COR-L47 (cell line): Measurements from ENCODE around the gene CASP6.

Experiments
- DNase-seq: peaks from one replicate; lab custom pipeline; 2025; lab: John Stamatoyannopoulos, UW

Gene CASP6

DNA sequence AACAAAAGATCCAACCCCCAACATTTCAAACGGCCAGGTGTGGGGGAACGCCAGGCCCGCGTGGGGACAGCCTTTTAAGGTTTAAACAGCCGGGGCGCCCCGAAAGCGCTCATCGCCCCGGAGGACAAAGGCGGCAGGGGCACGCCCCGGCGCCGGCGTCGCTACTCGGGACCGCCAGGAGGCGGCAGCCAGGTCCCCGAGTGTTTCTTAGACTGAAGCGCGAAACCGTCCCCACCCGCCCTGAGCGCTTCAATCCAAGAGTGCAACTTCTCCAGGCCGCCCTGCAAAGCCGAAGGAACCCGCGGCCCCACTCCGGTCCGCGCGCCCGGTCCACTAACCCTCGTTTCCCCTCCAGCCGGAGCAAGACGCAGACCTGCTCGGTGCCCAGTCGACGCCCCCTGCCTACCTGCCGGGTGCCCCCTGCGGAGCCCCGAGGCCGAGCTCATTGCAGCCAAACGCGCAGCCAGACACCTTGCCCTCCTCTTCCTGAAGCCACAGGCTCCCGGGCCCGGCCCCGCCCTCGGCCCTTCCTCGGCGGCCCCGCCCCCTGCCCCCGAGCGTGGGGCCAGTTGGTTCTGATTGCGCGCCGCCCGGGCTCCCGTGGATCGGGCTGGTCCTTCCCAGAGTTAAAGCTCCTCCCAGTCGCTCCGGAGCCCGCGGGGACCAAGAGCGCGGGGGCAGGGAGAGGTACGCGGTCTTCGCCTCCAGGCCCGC, at the start of gene CASP6:
CASP6 (minus strand) TSS at position 496 of the 714 bp plus-strand sequence; CDS start at position 446, 50 bp downstream.
- peak; percentile 77 for DNase-seq

DNA sequence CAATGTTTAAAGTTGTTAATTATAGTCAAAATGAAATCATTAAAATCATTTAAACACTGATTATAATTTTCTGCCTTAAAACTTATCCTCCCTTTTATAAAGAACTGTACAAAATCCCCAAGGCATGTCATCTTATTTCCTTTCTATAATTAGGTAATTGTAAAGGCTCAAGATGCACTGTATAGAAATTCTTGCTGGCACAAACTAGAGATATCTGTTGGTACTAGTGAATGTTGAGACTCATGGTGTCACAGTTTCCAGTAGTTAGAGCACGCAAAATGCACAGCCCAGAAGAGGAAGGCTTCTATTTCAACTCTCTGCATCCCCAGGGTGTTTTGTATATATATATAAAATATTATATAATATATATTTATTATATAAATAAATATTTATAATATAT, 49.3 kb upstream of the CASP6 start:
- DNase-seq: no peak

DNA sequence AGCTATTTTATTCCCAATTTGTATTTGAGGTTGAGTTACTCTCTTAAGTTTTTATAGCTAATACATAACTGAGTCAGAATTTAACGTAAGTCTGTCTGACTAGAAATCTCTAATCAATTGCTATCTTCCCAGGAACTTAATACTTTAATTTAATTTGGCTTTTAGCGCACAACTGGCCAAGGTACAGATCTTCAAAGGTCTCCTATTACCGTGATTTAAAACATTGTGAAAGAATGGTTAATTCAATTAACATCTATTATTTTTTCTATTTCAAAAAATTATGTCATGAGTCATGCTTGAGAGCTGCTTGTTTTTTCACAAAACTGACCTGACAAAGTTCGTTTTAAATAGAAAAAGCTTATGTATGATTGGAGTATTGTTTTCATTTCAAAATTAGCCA, 48.6 kb upstream of the CASP6 start:
- DNase-seq: no peak

DNA sequence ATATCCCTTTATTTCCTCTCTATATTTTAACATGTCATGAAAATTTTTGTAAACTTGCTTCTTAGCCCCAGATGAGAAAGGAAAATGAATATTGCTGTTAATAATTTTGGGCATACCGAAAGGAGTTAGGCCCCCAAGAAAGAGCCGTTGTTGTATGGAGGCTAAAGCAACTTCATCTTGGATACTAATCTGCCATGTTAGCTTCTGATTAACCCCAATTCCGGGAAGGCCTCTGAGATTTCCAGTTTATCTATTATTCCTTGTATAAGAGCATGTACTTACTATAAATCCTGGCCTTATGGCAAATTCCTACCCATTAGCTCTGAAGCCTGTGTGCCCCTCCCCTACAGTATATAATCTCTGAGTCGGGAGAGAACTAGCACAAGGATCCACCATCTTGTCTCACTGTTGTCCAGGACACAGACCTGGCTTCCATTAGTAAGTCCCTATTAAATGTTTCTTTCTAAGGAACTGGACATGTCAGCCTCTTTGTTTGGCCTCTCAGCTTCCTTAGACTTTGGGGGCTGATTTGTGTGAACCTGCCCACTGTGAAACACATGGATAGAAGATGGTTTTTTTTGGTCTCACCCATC, 47.5 kb upstream of the CASP6 start:
- no peak for DNase-seq

DNA sequence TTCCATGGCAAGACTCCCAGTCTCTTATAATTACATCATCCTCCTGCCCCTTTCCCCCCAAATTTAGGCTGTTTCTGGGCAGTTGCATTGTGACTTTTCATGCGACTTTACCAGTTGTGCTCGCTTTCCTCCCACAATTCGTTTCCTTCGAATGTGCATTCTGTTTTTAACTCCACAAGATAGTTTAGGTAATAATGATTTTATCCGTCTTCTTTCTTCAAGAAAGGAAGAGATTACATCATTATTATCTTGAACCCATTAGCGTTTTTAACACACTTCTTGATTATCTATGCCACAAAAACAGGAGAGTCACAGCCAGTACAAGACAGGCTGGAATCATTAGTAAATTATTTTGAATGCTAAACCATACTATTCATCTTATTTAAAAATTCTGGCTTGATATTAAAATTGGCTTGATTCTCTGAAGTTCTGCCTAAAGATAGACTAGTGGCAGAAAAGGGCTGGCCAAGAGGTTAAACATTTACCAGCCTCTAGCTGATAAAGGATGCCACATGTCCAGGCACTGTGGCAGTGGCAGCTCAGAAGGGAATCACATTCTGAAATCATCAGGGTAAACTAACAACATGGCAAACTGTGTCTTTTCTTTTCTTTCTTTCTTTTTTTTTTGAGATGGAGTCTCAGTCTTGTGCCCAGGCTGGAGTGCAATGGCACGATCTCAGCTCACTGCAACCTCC, 46.3 kb upstream of the CASP6 start:
- no peak for DNase-seq

DNA sequence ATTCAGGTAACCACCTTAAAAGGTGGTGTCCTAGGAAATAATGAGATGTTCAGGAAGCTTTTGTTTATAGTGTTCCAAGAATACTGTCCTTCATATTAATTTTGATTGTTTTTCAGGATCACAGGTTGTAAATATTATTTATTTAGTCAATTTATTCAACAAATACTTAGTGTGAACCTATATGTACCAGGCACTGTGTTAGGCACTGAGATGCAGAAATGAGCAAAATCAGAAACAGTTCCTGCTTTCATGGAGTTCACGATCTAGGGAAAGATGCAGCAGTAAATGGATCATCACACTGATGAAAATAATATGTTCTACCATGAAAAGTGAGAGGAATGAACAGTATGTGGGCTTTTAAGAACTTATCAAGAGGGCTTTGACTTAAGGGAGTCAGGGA, 44.9 kb upstream of the CASP6 start:
- DNase-seq: no peak

DNA sequence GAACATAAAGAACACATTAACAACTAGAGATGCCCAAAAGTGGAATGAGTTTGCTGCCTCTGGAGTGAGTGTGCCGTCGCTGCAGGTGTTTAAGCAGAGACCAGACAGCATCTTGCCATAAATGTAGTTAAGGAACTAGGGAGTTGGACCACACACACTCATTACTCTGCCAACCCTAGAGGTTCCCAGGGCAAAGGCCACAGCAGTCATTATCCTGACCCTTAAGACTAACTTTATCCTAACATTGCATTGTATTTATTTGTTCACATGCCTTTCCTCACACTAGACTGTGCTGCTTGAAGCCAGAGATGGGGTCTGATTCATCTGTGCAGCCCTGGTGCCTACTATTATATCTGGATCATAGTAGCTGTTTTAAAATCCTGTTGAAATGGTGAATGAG, 43.5 kb upstream of the CASP6 start:
- no peak for DNase-seq

DNA sequence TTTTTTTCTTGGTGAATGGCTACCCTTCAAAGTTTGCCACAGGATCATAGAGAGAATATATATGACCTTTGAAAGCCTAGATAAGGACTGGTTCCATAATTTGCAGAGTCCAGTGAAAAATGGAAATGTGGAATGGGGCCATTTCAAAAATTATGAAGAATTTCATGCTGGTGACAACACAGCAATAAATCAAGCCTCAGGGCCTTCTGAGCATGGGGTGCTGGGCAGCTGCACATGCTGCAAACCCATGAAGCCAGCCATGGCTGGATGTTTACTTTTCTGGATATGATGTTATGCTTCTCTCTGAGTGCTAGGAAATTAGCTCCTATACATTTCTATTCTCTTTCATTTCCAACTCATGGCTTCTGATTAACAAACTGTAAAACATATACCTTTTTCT, 42.6 kb upstream of the CASP6 start:
- no peak for DNase-seq

DNA sequence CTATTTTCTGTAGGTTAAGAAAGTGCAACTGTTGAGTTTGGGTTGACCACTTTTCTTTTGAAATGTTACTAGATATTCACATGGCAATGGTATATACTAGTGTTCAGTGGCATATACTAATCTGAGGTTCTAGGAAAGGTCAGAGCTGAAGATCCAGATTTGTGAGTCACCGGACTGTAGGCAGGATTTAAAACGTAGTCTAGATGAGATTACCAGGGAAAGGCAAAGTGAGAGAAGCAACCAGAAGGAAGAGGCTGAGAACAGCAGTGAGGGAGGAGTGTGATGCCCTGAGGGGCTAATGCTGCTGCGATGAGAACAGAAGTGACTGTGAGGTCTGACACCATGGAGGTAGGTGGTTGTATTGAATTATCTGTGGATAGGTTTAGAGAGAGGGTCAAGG, 36.3 kb upstream of the CASP6 start:
- no peak for DNase-seq

DNA sequence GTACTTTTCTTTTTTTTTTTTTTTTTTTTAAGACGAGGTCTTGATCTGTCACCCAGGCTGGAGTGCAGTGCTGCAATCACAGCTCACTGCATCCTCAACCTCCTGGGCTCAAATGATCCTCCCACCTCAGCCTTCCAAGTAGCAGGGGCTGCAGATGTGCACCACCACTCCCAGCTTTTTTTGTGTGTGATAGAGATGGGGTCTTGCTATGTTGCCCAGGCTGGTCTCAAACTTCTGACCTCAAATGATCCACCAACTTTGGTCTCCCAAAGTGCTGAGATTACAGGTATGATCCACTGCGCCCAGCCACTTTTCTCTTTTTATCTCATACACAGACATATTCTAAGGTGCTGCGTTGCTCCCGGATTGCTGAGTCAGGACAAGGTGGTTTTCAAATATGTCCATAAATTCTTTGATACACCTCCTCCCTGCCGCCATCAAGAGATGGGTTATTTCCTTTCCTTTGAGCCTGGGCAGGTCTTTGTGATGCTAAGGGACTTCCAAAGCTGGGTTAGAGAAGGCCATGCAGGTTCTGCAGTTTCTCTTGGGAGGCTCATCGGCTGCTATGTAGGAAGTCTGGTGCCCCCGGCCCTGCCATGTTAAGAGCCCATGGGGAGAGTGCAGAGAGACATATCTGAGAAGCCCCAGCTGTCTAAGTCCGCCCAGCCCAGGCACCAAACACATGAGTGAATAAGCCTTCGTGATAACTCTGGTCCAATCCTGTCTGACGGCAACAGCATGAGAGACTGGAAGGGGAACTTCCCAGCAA, 35.0 kb upstream of the CASP6 start:
- no peak for DNase-seq

DNA sequence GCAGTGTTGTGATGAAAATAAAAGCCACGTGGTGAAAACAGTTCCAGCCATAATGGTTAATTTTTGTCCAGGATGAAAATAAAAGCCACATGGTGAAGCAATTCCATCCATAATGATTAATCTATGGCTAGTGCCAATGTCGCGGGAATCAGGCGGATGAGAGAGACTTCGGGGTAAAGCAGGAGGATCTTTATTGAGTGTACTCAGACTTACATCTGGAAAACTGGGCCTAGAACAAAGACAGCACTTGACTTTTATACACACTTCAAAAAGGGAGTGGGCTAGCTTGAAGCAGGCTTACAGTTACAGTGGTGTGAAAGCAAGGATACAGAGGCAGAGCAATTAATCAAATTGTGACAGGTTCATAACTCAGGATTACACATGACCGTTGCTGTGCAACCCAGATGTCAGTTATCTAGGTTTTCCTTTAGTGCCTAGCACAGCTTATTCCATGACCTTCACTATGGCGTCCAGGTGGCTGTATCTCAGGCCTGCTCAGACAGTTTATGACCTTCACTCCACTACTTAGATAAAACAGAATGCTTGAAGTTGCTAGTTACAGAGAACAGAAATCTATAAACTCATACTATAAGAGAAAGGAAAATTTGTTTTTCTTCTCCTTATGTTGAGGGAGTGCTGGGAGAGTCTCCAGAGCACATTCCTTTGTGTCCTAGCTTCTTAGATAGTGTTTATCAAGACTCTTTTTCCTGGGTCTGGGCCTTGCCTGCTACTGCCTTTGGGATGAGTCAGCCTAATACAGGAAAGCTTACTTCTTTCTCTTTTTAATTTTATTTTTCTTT, 32.5 kb upstream of the CASP6 start:
- no peak for DNase-seq

DNA sequence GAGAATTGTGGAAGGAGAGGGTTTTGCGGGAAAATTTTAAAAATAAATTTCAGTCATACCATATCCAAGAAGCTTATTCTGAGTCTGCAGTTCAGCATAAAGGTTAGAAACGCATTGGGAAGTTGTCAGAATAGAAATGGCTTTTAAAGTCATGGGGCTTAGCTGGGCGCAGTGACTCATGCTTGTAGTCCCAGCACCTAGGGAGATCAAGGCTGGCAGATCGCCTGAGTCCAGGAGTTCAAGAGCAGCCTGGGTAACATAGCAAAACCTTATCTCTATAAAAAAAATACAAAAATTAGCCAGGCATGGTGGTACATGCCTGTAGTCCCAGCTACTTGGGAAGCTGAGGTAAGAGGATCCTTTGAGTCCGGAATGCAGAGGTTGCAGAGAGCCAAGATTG, 30.5 kb upstream of the CASP6 start:
- no peak for DNase-seq

DNA sequence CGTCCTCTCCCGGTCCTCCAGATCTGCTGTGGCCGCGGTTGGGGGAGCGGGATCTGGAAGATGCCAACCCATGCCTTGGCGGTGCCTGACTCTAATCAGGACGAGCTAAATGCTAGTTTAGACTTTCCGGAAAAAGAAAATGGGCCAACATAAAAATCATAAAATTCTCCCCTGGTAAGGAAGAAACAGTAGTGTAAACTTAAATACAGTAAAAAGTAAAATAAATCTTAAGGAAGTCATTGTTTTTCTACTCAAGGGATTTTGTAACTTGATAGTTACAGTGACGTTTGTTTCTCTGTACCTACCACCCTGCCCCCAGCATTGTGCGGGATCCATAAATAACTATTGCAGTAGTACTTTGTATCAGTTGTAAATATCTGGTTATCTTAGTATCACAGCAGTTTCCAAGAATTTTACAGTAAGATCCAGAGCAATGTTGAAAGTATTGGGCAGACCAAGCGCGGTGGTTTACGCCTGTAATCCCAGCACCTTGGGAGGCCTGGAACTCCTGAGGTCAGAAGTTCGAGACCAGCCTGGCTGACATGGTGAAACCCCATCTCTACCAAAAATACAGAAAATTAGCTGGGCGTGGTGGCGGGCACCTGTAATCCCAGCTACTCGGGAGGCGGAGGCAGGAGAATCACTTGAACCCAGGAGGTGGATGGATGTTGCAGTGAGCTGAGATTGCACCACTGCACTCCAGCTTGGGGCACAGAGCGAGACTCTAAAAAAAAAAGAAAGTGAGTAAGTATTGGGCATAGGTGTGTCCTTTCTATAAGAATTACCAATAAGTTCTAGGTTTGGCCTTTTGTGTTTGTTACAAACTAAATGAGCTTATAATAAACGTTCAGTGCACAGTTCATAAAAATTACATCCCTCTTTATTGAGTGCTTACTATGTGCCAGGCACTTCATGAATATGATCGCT, 27.6 kb upstream of the CASP6 start:
- DNase-seq: no peak

DNA sequence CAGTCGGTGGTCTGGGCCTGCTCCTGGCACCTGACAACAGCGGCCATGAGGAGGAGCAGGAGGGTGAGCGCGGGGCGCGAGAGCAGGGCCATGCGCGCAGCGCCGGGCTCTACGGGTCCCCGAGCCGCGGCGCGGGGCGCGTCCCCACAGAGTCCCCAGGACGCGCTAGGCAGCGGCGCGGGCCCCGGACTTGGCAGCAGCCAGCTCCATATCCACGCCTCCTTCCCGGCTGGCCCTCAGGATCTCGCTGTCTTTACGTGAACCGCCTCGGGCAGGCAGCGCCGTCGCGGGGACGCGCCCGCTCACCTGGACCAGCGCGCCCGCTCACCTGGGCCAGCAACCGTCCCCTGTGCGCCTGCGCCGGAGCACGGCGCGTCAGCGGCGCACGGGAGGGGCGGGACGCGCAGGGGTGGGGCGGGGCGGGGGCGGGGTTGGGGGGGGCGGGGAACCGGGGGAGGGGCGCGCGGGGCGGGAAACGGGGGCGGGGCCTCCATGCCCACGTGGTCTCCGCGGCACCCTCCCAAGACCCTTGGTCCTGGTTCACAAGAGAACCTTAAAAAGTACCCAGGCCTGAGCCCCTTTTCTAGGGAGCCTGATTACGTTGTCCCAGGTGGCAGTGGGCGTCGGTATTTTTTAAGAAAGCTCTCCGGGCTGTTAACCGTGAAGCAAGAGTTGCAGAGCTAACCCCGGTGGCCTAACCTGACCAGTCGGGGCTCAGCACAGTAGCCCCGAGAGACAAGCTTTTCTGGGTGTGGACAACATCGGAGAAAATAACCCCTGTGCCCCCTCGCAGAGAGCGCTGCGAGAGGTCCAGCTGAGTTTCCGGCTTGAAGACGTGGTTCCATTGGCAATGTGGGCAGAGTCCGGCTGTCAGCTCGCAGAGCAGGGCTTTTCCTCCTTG, 26.7 kb upstream of the CASP6 start, which contains the start of gene PLA2G12A:
PLA2G12A (minus strand) TSS at position 353 of the 901 bp plus-strand sequence; CDS start at position 92, 261 bp downstream.
- DNase-seq: peak; percentile 88

DNA sequence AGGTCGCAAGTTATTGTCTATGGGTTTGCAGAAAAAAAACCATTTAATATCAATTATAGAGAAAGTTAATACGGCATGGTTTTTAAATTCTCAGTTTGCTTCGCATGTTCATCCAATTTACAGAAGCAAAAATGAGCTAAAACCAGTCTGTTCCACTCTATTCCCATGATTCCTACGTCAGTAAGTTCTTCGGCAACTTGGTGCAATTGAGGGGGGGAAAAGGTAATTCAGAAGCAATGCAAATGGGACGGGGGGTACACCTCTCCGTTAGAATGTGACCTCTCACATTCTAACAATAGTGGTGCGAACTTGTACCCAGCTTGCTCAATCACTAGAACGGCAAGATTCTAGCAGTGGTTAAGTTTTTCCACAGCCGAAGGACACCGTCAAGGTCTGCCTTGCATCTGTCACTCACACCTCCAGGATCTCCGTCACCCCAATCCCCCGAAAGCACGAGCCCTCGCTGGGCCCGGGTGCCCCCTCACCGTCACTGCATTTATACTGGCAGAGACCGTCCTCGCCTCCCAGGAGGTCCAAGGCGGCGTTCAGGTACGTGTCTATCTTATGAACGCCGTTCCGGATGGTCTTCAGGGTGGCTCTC, 26.0 kb upstream of the CASP6 start:
- DNase-seq: no peak

DNA sequence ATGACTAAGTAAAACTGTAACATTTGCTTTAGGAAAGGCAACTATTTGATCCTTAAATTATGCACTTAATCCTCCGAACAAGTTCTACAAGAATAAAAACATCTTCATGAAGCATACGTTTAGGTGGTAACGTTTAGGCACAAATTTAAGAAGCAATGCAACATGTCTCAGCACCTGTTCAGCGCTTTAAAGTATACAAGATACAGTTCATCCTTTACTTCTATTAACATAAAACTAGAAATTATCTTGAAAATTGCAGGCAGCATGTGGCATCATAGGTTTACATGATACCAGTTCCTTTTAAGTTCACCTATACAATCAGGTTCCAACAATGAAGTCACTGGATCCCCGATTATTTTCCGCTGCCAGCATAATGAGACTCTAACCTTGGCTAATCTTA, 25.1 kb upstream of the CASP6 start:
- DNase-seq: no peak

DNA sequence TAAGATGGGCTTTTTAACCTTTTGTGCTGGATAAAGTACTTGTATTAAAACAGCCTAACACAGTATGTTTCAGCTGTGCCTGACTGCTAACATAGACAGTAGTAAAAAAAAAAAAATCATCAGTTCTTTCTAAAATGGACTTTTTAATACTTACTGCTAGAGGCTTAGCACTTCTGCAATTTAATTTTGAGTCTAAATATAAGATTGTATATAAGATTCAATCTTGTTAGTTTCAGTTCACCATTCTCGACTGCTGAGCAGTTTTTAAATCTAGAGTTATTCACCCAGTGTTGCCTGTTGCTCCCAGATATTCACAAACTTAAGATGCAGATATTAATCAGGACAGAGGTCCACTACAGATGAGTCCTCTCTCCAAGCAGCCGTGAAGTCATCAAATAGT, 19.9 kb upstream of the CASP6 start:
- DNase-seq: no peak

DNA sequence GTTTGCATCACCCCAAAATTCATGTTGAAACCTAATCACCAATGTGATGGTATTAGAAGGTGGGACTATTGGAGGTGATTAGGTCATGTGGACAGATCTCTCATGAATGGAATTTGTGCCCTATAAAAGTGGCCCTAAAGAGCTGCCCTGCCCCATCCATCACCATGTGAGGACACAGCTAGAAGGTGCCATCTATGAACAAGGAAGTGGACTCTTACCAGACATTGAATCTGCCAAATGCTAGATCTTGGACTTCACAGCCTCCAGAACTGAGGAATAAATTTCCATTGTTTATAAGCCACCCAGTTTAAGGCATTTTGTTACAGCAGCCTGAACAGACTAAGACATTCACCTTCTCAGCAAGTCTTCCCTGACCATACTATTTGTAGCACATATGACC, 19.1 kb upstream of the CASP6 start:
- DNase-seq: no peak

DNA sequence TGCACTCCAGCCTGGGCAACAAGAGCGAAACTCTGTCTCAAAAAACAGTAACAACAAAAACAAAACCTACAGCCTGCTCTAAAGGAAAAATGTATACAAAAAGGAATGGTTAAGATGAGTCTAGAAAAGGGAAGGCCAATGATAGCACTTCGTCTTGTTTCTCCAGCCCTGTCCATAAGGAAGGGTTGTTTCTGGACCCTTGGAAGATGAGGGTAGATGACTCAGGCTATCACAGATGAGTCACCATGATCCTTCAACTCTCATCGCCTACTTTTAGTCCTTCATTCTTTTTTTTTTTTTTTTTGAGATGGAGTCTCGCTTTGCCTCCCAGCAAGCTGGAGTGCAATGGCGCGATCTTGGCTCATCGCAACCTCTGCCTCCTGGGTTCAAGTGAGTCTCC, 17.8 kb upstream of the CASP6 start:
- DNase-seq: no peak
